GM12874 (cell line): ENCODE measurements around the gene MLANA.

Experiments
- CTCF ChIP-seq: IDR thresholded peaks from 2 replicates; pipeline ENCODE4 v1.5.1; 2011; ENCODE audit warnings: low read depth, mild to moderate bottlenecking, control low read depth, low read length, moderate library complexity; ENCODE audit not compliant: insufficient read depth

Gene MLANA

GRCh38 chr9:5858833-5859232 is 31.9 kb upstream of the MLANA start:
- no peak for TF ChIP-seq CTCF

DNA sequence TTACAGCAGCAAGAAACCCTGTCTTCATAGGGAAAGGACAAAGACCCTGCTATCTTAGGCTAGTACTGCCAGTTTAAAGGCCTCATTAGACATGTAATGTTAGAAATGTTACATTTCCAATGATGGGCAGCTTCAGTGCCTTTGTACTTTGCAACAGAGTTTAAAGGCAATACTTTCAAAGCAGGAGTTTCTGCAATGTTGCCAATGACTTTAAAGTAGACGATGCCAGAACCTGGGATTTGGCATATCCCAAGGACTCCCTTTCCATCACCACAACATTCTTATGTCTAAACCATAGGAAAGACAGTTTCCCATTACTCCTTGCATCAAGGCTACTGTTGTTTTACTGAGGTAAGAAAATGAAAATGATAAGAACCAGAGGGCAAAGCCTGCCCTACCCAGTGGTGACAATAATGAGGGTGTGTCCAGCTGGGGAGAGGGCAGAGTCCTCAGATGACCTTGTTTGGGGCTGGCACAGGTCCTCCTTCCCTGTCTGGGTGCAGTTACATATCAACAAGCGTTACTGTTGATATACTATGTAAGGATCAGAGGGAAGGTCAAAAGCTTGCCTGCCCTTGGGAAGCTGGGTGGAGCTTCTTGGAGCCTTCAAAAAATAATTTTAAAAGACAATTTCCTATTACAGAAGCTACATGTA is 27.5 kb upstream of the MLANA start:
- no peak for TF ChIP-seq CTCF

DNA sequence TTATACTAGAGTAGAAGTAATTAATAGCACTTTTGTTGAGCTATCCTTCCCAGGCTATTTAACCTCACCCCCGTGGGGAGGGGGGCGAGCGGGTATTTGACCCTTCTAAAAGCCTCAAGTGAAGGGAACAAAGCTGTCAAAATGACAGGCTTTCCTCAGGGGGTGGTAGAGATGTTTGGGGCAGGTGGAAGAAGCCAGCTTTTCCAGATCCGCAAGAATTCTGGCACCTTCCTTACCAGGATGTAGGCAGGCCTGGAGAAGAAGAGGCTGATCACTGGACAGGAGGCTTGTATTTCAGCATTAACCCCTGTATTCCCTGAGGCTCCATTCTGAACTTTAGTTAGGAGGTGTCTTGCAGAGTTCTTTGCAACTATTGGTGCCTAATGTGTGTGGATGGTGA is 26.2 kb upstream of the MLANA start:
- TF ChIP-seq CTCF, result no peak

DNA sequence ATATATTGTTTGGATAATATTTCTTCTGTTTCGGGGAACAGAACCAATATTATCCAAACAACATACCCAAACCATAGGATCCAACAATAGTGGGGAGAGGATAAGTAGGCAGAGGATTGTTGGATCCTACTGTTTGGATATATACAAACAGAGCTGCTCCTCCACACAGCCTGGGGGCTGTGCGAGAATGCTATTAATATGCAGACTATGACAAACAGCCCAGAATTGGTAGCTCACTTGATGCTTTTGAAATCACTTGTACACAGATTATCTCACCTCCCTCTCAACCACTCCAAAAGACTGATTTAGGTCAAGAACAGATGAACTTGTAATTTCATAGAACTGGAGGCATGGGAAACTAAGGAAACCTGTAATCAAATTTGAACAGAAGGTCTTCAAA is 24.4 kb upstream of the MLANA start:
- TF ChIP-seq CTCF, result no peak

- TF ChIP-seq CTCF, result no peak
Measured at GRCh38 chr9:5866685-5867084, 24.0 kb upstream of the MLANA start.

DNA sequence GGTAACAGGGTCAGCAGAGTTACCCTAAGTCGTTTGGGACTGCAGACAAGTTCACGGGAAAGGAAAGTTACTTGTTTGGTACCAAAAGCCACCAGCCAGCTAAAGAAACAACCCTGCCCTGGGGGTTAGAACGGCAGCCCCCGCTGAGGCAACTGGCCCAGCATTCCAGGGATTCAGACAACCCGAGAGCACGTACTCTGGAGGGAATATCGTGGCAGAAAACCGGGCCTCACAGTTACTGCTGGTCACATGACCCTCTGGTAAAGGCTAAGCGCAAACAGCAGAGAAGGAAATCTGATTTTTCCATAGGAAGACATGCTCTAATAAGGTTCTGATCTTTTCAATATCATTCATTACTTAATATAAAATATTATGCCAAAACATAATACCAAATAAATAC is 22.5 kb upstream of the MLANA start:
- no peak for TF ChIP-seq CTCF

- peak; percentile 64 for TF ChIP-seq CTCF
Measured at GRCh38 chr9:5869315-5870019, 21.2 kb upstream of the MLANA start.

DNA sequence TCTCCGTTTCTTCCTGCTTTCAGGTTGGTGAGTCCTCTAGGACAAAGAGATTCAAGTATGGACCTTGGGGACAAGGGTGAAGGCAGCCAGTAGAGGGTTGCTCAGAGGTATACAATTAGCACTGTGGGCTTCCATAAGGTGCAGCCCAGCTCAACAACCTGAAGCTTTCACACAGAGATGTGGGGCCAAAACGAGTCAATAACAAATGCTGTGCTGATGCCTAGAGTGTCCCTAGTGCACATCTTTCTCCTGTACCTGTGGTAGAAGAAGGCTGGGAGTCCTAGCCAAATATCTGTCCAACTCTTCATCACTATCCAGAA is 20.7 kb upstream of the MLANA start:
- no peak for TF ChIP-seq CTCF
